Pancreas (tissue), 10 donors: Measurements from ENCODE around the gene PCDHB4. TPM values are rescaled to one million over a fixed set of nuclear protein-coding genes. Genes with fewer than 3 reads are reported as not detected.
"Not testable (repeated sequence)": the region's sequence is repeated elsewhere in the genome, so short reads cannot be mapped to it uniquely, and the experiment has no call there.

Experiments used
- ATAC-seq, 4 donors: fragments of 200-7000 bp; cut with Tn5 transposase; one replicate each; pipeline versions ENCODE4 v1.8.0 to v1.9.1; 2020; ENCODE audit warnings: mild to moderate bottlenecking in 4 of 4, moderate library complexity in 4 of 4
- DNase-seq, 6 donors: peaks; one replicate each; pipeline ENCODE4 v3.0.0-alpha.2; 2020
- FAIRE-seq: peaks from 2 replicates; lab custom pipeline; 2012; peaks lifted over from hg19 to GRCh38; lab: Jason Lieb, UNC
- H3K27ac ChIP-seq, 4 donors: fragments of 200-600 bp; sonication (generic); 1 replicate in 3 of 4; 2 replicates in 1 of 4; pipeline versions ENCODE4 v1.5.0 to v1.8.0; 2020
- H3K27me3 ChIP-seq, 4 donors: fragments of 200-600 bp; one replicate each; pipeline ENCODE4 v1.8.0; 2021
- H3K36me3 ChIP-seq, 3 donors: fragments of 200-600 bp; sonication (generic) in 1 of 3; one replicate each; pipeline versions ENCODE4 v1.5.0 to v1.8.0; 2020 to 2021
- H3K4me1 ChIP-seq, 3 donors: fragments of 200-600 bp; one replicate each; pipeline ENCODE4 v1.8.0; 2021
- H3K4me3 ChIP-seq, 4 donors: fragments of 200-600 bp; sonication (generic) in 2 of 4; one replicate each; pipeline versions ENCODE4 v1.5.0 to v1.8.0; 2020 to 2021
- H3K9me3 ChIP-seq, 4 donors: fragments of 200-600 bp; one replicate each; pipeline ENCODE4 v1.8.0; 2021
- WGBS, 2 donors: extraction: QIAGEN DNeasy Blood & Tissue Kit; methylation state at CpG; one replicate each; pipeline ENCODE4 v1.1.7; 2013; 5-methylcytosine and 5-hydroxymethylcytosine counted together
- intact Hi-C, 3 donors: fragments of 100-400 bp; cut with DNase I; formaldehyde crosslinking; loops; one replicate each; pipeline versions ENCODE4 v1.11.1 to v1.14.2; 2022
- polyA plus RNA-seq, 2 donors: library from polyadenylated mRNA; stranded (reverse); fragments of 200-250 nt; gene quantifications; one replicate each; pipeline ENCODE4 v1.2.3, GENCODE V29; 2013
- total RNA-seq, 6 donors: library from RNA; stranded (reverse); fragmentation: NEBNext Ultra II Directional in 4 of 6; extraction: Animal tissue kit (Norgen Biotek cat#: 25700) in 4 of 6; gene quantifications; one replicate each; pipeline versions ENCODE4 v1.2.1 to v1.2.4, GENCODE V29; 2021 to 2023
- TF ChIP-seq, protein P1 (sequence below), 4 donors: fragments of 200-600 bp; sonication (generic) in 3 of 4; IDR thresholded peaks; one replicate each; pipeline versions ENCODE4 v1.5.0 to v1.8.0; 2021; ENCODE audit warnings: antibody characterized with exemption in 4 of 4
- donor health status: healthy with polysubstance abuse.
- donor health status: DM: no; HTN: no; CAD: no; lungs with moderate emphysema.
- donor health status: DM: no; HTN: no; CAD: no.
- donor health status: control.
- donor health status: control.
- donor health status: Bipolar disorder and iron deficiency.
- donor health status: DM: yes; HTN: yes; CAD: no.
- donor health status: DM: no; HTN: no; CAD: no.
- donor health status: DM: no; HTN: no; CAD: no.
- donor health status: DM: yes; HTN: yes; CAD: no.

PCDHB4 gene
- total and polyA plus RNA-seq, 8 donors: 1.2 to 7.2 (median 4.5) TPM

DNA sequence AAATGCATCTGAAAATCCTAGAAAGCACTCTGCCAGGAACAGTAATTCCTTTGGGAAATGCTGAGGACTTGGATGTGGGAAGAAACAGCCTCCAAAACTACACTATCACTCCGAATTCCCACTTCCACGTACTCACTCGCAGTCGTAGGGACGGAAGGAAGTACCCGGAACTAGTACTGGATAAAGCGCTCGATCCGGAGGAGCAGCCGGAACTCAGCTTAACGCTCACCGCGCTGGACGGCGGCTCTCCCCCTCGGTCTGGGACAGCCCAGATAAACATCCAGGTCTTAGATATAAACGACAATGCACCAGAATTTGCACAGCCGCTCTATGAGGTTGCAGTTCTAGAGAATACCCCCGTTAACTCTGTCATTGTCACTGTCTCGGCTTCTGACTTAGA is 20.6 kb upstream of the PCDHB4 start:
- FAIRE-seq: no peak
- WGBS, 2 donors: 27 to 43% methylated on average over 20 of the region's 20 CpGs

DNA sequence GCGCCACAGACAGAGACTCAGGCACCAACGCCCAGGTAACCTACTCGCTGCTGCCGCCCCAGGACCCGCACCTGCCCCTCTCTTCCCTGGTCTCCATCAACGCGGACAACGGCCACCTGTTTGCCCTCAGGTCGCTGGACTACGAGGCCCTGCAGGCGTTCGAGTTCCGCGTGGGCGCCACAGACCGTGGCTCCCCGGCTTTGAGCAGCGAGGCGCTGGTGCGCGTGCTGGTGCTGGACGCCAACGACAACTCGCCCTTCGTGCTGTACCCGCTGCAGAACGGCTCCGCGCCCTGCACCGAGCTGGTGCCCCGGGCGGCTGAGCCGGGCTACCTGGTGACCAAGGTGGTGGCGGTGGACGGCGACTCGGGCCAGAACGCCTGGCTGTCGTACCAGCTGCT is 19.5 kb upstream of the PCDHB4 start:
- not testable (repeated sequence) for FAIRE-seq

More for the DNA sequence above, 20.6 kb upstream of the PCDHB4 start:
- no peak for DNase-seq
- intact Hi-C loops: no loop called here
- ATAC-seq: peak in 2 of 4 donors; percentile 52 to 64
- H3K4me1 ChIP-seq: no peaks in the 10 kb centered on the region
- TF ChIP-seq, protein P1, sequence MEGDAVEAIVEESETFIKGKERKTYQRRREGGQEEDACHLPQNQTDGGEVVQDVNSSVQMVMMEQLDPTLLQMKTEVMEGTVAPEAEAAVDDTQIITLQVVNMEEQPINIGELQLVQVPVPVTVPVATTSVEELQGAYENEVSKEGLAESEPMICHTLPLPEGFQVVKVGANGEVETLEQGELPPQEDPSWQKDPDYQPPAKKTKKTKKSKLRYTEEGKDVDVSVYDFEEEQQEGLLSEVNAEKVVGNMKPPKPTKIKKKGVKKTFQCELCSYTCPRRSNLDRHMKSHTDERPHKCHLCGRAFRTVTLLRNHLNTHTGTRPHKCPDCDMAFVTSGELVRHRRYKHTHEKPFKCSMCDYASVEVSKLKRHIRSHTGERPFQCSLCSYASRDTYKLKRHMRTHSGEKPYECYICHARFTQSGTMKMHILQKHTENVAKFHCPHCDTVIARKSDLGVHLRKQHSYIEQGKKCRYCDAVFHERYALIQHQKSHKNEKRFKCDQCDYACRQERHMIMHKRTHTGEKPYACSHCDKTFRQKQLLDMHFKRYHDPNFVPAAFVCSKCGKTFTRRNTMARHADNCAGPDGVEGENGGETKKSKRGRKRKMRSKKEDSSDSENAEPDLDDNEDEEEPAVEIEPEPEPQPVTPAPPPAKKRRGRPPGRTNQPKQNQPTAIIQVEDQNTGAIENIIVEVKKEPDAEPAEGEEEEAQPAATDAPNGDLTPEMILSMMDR (IDR thresholded peaks at IDR 0.05): no peak
- peak overlapping the region in 2 of 4 donors; percentile 5 to 26 for H3K4me3 ChIP-seq
- H3K27ac ChIP-seq: no peak overlapping the region
- no peaks in the 10 kb centered on the region for H3K36me3 ChIP-seq
- H3K9me3 ChIP-seq: peaks cover 0 to 5% (median 0%) of the 10 kb centered on the region in 4 donors
- H3K27me3 ChIP-seq: peaks cover 0 to 6% (median 0%) of the 10 kb centered on the region in 4 donors

DNA sequence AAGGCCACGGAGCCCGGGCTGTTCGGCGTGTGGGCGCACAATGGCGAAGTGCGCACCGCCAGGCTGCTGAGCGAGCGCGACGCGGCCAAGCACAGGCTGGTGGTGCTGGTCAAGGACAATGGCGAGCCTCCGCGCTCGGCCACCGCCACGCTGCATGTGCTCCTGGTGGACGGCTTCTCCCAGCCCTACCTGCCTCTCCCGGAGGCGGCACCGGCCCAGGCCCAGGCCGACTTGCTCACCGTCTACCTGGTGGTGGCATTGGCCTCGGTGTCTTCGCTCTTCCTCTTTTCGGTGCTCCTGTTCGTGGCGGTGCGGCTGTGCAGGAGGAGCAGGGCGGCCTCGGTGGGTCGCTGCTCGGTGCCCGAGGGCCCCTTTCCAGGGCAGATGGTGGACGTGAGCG is 19.1 kb upstream of the PCDHB4 start:
- ATAC-seq, H3K4me1 ChIP-seq, H3K36me3 ChIP-seq, DNase-seq, intact Hi-C loops, H3K9me3 ChIP-seq, H3K27me3 ChIP-seq, FAIRE-seq, H3K4me3 ChIP-seq, H3K27ac ChIP-seq: not testable (repeated sequence)
- WGBS, 2 donors: 23 to 46% methylated on average over 6 to 34 of the region's 38 CpGs

More for the DNA sequence above, 19.5 kb upstream of the PCDHB4 start:
- H3K36me3 ChIP-seq, H3K27me3 ChIP-seq, ATAC-seq, intact Hi-C loops, H3K9me3 ChIP-seq, DNase-seq, H3K4me3 ChIP-seq, H3K27ac ChIP-seq, H3K4me1 ChIP-seq: not testable (repeated sequence)
- 24 to 48% methylated on average over 19 to 39 of the region's 39 CpGs for WGBS, 2 donors

DNA sequence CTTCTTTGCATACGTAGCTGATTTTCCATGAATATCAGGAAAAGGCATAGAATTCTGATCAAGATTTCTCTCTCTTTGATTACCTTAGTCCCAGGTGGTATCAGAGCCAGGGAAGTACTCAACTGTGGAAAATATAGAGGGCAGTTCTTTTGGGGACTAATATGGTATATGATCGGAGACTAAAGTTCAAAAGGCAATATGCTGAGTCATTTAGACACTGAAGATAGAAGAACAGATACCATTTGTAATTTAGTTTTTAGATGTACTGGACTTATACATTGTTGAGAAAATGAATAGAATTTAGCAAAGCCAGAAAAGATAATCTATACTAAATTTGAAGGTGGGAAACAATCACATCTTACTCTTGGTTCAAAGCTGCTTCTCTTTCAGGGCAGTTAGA is 16.3 kb upstream of the PCDHB4 start:
- TF ChIP-seq, protein P1 (IDR thresholded peaks at IDR 0.05): no peak
- H3K9me3 ChIP-seq: peaks cover 0 to 5% (median 0%) of the 10 kb centered on the region in 4 donors
- no peak for FAIRE-seq
- no peak overlapping the region for H3K4me3 ChIP-seq
- no peaks in the 10 kb centered on the region for H3K4me1 ChIP-seq
- no peak overlapping the region for H3K27ac ChIP-seq
- WGBS, 2 donors: 55 to 83% methylated on average over 2 of the region's 2 CpGs
- intact Hi-C loops: no loop called here
- no peaks in the 10 kb centered on the region for H3K36me3 ChIP-seq
- peaks cover 0 to 6% (median 0%) of the 10 kb centered on the region in 4 donors for H3K27me3 ChIP-seq
- no peak for DNase-seq
- no peak for ATAC-seq

DNA sequence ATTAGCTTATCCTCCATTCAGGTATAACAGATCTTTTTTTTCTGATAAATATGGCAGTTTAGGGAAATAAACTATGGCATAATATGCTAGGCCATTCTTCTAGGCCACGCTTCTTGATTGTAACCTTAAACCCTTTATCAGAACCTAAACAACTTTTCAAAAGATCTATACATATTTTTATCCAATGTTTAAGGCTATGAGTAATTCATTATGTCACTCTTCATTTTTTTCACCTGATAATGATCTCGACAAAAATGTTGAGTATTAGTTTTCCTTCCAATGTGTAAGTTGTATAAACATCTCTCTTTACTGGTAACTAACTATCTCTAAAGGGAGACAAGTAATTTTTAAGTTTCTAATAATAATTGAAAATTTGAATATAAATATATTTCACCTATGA is 2.4 kb upstream of the PCDHB4 start:
- FAIRE-seq (no peak), DNase-seq (no peak), ATAC-seq (no peak)
- H3K4me3 ChIP-seq: no peak overlapping the region
- no peak overlapping the region for H3K27ac ChIP-seq
- no peaks in the 10 kb centered on the region for H3K4me1 ChIP-seq
- peaks cover 0 to 3% (median 0%) of the 10 kb centered on the region in 4 donors for H3K9me3 ChIP-seq
- TF ChIP-seq, protein P1 (IDR thresholded peaks at IDR 0.05): no peak
- 35 to 38% methylated on average over 2 of the region's 2 CpGs for WGBS, 2 donors
- no peaks in the 10 kb centered on the region for H3K36me3 ChIP-seq
- intact Hi-C loops: no loop called here
- no peaks in the 10 kb centered on the region for H3K27me3 ChIP-seq

DNA sequence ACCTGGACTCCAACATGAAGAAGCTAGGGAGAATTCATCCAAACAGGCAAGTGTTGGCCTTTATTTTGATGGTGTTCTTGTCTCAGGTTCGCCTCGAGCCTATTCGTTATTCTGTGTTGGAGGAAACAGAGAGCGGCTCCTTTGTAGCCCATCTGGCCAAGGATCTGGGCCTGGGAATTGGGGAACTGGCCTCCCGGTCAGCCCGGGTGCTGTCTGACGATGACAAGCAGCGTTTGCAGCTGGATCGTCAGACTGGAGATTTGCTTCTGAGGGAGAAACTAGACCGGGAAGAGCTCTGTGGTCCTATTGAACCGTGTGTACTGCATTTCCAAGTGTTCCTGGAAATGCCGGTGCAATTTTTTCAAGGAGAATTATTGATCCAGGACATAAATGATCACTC is 367 bp downstream of the PCDHB4 start:
- no peaks in the 10 kb centered on the region for H3K36me3 ChIP-seq
- H3K9me3 ChIP-seq: no peaks in the 10 kb centered on the region
- H3K4me3 ChIP-seq: peak overlapping the region in 3 of 4 donors; percentile 13 to 51 (median 27)
- peak overlapping the region; percentile 3 to 57 (median 12) for H3K27ac ChIP-seq
- ATAC-seq (peak; percentile 53 to 85 (median 76)), FAIRE-seq (no peak), DNase-seq (no peak)
- no peaks in the 10 kb centered on the region for H3K27me3 ChIP-seq
- intact Hi-C loops: no loop called here
- 26 to 34% methylated on average over 12 of the region's 12 CpGs for WGBS, 2 donors
- peaks cover 0 to 4% (median 0%) of the 10 kb centered on the region in 3 donors for H3K4me1 ChIP-seq
- TF ChIP-seq, protein P1 (IDR thresholded peaks at IDR 0.05): no peak

DNA sequence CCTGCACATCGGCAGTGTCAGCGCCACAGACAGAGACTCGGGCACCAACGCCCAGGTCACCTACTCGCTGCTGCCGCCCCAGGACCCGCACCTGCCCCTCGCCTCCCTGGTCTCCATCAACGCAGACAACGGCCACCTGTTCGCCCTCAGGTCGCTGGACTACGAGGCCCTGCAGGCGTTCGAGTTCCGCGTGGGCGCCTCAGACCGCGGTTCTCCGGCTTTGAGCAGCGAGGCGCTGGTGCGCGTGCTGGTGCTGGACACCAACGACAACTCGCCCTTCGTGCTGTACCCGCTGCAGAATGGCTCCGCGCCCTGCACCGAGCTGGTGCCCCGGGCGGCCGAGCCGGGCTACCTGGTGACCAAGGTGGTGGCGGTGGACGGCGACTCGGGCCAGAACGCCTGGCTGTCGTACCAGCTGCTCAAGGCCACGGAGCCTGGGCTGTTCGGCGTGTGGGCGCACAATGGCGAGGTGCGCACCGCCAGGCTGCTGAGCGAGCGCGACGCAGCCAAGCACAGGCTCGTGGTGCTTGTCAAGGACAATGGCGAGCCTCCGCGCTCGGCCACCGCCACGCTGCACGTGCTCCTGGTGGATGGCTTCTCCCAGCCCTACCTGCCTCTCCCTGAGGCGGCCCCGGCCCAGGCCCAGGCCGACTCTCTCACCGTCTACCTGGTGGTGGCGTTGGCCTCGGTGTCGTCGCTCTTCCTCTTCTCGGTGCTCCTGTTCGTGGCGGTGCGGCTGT is 1.9 kb downstream of the PCDHB4 start:
- WGBS, 2 donors: 38 to 42% methylated on average over 38 to 69 of the region's 73 CpGs
- H3K4me3 ChIP-seq, H3K9me3 ChIP-seq, H3K27me3 ChIP-seq, FAIRE-seq, ATAC-seq, H3K4me1 ChIP-seq, H3K27ac ChIP-seq, H3K36me3 ChIP-seq, intact Hi-C loops, DNase-seq: not testable (repeated sequence)
